ENCODE data around the gene PSPC1. TPM values are rescaled to one million over a fixed set of nuclear protein-coding genes. Genes with fewer than 3 reads are reported as not detected.

The PSPC1 gene, protein sequence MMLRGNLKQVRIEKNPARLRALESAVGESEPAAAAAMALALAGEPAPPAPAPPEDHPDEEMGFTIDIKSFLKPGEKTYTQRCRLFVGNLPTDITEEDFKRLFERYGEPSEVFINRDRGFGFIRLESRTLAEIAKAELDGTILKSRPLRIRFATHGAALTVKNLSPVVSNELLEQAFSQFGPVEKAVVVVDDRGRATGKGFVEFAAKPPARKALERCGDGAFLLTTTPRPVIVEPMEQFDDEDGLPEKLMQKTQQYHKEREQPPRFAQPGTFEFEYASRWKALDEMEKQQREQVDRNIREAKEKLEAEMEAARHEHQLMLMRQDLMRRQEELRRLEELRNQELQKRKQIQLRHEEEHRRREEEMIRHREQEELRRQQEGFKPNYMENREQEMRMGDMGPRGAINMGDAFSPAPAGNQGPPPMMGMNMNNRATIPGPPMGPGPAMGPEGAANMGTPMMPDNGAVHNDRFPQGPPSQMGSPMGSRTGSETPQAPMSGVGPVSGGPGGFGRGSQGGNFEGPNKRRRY
- 44.0 to 48.5 TPM (median 46.0 TPM) in 5 replicates for total RNA-seq (2022; extraction: Qiagen RNA extraction)

DNA sequence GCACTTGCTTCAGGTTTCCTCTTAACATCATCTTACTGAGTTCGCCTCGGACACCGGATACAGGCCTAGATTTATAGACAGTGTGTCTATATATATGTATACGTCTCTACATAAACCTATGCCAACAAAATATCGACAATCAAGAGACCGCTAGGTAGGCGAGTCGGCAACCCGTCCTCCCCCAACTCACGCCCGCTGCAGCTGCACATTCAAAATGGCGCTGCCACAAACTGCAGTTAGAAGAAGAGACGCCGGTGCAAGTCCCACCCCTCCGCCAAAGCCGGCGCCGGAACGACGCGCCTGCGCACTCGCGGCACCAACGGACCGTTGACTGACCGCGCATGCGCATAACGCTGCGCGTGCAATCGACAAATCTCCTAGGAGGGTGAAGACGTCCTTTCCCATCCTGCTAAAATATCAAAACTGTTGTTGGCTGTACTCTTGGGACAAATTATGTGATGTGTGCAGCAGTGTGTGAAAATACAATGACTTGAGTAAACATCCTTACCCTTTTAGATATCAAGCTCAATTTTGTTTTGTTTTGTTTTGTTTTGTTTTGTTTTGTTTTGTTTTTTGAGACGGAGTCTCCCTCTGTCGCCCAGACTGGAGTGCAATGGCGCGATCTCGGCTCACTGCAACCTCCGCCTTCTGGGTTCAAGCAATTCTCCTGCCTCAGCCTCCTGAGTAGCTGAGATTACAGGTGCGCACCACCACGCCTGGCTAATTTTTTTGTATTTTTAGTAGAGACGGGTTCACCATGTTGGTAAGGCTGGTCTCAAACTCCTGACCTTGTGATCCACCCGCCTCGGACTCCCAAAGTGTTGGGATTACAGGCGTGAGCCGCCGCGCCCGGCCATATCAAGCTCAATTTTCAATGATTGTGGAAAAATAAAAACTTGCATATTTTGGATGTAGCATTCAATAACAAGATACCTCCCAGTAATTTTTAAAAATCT lies at the start of gene PSPC1:
PSPC1 (minus strand) TSS at position 219 of the 956 bp plus-strand sequence; CDS start at position 31, 188 bp downstream.

Other genes starting within 250 kb of the PSPC1 start
- gene TPTE2, start 221.4 kb downstream of the PSPC1 start, total RNA-seq (2022; extraction: Qiagen RNA extraction): not detected in 5 replicates
- gene MPHOSPH8, start 149.3 kb downstream of the PSPC1 start, total RNA-seq (2022; extraction: Qiagen RNA extraction): 11.0 to 14.0 TPM (median 11.8 TPM) in 5 replicates
- 5.0 to 6.4 TPM (median 5.8 TPM) in 5 replicates for gene ZMYM5, start 80.7 kb upstream of the PSPC1 start, total RNA-seq (2022; extraction: Qiagen RNA extraction)
- gene ZMYM2, start 175.8 kb upstream of the PSPC1 start, total RNA-seq (2022; extraction: Qiagen RNA extraction): 13.4 to 20.0 TPM (median 16.1 TPM) in 5 replicates

All from A549 treated with Hydrocortisone at 1 μM for 4 hours (cell line).